ENCODE data around the gene TBC1D20. TPM values are rescaled to one million over a fixed set of nuclear protein-coding genes. Genes with fewer than 3 reads are reported as not detected.
A peak's percentile ranks its signal among the peaks of the same experiment; 100 is the strongest.

Gene TBC1D20
- total RNA-seq, 2 donors from 2014 or later: 38.0 to 53.1 TPM

- Histone ChIP-seq H3K4me1 (replicated peaks) (no peaks in the 10 kb centered on the region), H3K36me3 (peaks cover 0 to 18% of the 10 kb centered on the region in 2 donors), H3K4me3 (no peak overlapping the region), H3K9me3 (no peaks in the 10 kb centered on the region), H3K27ac (no peak overlapping the region), H3K27me3 (replicated peaks; ENCODE audit: insufficient read depth) (no peaks in the 10 kb centered on the region)
- WGBS: 93% methylated on average over 38 of the region's 49 CpGs
- TF ChIP-seq CTCF (IDR thresholded peaks at IDR 0.05): no peak
- TF ChIP-seq POLR2AphosphoS5 (IDR thresholded peaks at IDR 0.05): no peak
- no peak for TF ChIP-seq POLR2A (IDR thresholded peaks at IDR 0.05)
- DNase-seq (ENCODE audit: low spot score): no peak
- intact Hi-C loops (cut with DNase I): no loop called here
Observed at GRCh38 chr20:420721-421574, 41.4 kb downstream of the TBC1D20 start.

GRCh38 chr20:420166-420620 lies 42.1 kb downstream of the TBC1D20 start:
- no peak overlapping the region for H3K27ac ChIP-seq
- TF ChIP-seq POLR2AphosphoS5 (IDR thresholded peaks at IDR 0.05): no peak
- TF ChIP-seq CTCF (IDR thresholded peaks at IDR 0.05): no peak
- TF ChIP-seq POLR2A (IDR thresholded peaks at IDR 0.05): no peak
- DNase-seq (ENCODE audit: low spot score): no peak
- intact Hi-C loops (cut with DNase I): no loop called here
- H3K9me3 ChIP-seq: no peaks in the 10 kb centered on the region
- H3K27me3 ChIP-seq (replicated peaks; ENCODE audit: insufficient read depth): no peaks in the 10 kb centered on the region
- H3K36me3 ChIP-seq: peaks cover 0 to 18% of the 10 kb centered on the region in 2 donors
- no peak overlapping the region for H3K4me3 ChIP-seq
- 90% methylated on average over 20 of the region's 20 CpGs for WGBS
- H3K4me1 ChIP-seq (replicated peaks): no peaks in the 10 kb centered on the region

- Histone ChIP-seq H3K27me3 (replicated peaks; ENCODE audit: insufficient read depth) (no peaks in the 10 kb centered on the region), H3K9me3 (no peaks in the 10 kb centered on the region), H3K4me1 (replicated peaks) (no peaks in the 10 kb centered on the region), H3K4me3 (no peak overlapping the region), H3K27ac (no peak overlapping the region), H3K36me3 (peaks cover 0 to 18% of the 10 kb centered on the region in 2 donors)
- TF ChIP-seq CTCF (IDR thresholded peaks at IDR 0.05) (peak in 1 of 4 experiments; percentile 25), POLR2AphosphoS5 (IDR thresholded peaks at IDR 0.05) (no peak)
- WGBS: 82% methylated on average over 32 of the region's 32 CpGs
- intact Hi-C loops (cut with DNase I): no loop called here
- peak; percentile 44 for DNase-seq (ENCODE audit: low spot score)
Observed at GRCh38 chr20:419556-420165, 42.7 kb downstream of the TBC1D20 start.

GRCh38 chr20:418858-419365 lies 43.4 kb downstream of the TBC1D20 start:
- Histone ChIP-seq H3K9me3 (no peaks in the 10 kb centered on the region), H3K4me1 (replicated peaks) (no peaks in the 10 kb centered on the region), H3K27me3 (replicated peaks; ENCODE audit: insufficient read depth) (no peaks in the 10 kb centered on the region), H3K27ac (no peak overlapping the region), H3K4me3 (no peak overlapping the region), H3K36me3 (peaks cover 0 to 18% of the 10 kb centered on the region in 2 donors)
- DNase-seq (ENCODE audit: low spot score): no peak
- no peak for TF ChIP-seq POLR2AphosphoS5 (IDR thresholded peaks at IDR 0.05)
- TF ChIP-seq POLR2A (IDR thresholded peaks at IDR 0.05): no peak
- 94% methylated on average over 8 of the region's 8 CpGs for WGBS
- intact Hi-C loops (cut with DNase I): no loop called here

- Histone ChIP-seq H3K4me3 (no peak overlapping the region), H3K36me3 (peaks cover 0 to 18% of the 10 kb centered on the region in 2 donors), H3K4me1 (replicated peaks) (no peaks in the 10 kb centered on the region), H3K9me3 (no peaks in the 10 kb centered on the region), H3K27ac (no peak overlapping the region), H3K27me3 (replicated peaks; ENCODE audit: insufficient read depth) (no peaks in the 10 kb centered on the region)
- 94% methylated on average over 11 of the region's 12 CpGs for WGBS
- TF ChIP-seq POLR2AphosphoS5 (IDR thresholded peaks at IDR 0.05) (no peak), CTCF (IDR thresholded peaks at IDR 0.05) (no peak), POLR2A (IDR thresholded peaks at IDR 0.05) (no peak)
- no peak for DNase-seq (ENCODE audit: low spot score)
- intact Hi-C loops (cut with DNase I): no loop called here
Observed at GRCh38 chr20:417801-418342, 44.5 kb downstream of the TBC1D20 start.

Data from prostate gland (tissue), 2 donors.